Measurements from ENCODE around the gene MAST3.

DNA sequence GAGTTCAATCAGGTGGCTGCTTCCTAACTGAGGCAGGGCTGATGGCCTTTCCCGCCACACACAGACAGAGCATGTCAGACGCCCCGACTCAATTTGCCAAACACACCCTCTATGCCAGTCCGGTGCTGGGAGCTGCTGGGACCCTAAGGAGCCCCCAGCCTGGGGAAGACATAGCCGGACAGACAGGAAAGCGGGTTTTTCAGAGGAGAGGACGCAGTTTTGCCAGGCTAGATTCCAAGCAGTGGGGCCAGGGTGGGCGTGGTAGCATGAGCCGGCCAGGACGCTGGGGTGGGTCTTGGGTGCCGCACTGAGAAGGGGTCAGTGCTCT, 19.8 kb downstream of the MAST3 start:
- TF ChIP-seq POLR2A (IDR thresholded peaks at IDR 0.05; ENCODE audit: borderline replicate concordance, extremely low read depth, insufficient read depth, insufficient read length) (no peak), EZH2 (IDR thresholded peaks at IDR 0.05) (no peak), CTCF (IDR thresholded peaks at IDR 0.05 in 2 of 3, conservative IDR thresholded peaks at IDR 0.05 in 1 of 3; ENCODE audit: borderline replicate concordance in 1 of 3, insufficient read depth in 1 of 3, low read depth in 2 of 3, low read length in 2 of 3) (no peak)

Data from HCT116 (cell line).